Activated CD4-positive, alpha-beta T cell treated with anti-CD3 and anti-CD28 coated beads, Interleukin-2, amount 10 ng/mL, durations not matched to agents 7 days and 5 days (primary cell): Measurements from ENCODE around the gene LIME1. TPM values are rescaled to one million over a fixed set of nuclear protein-coding genes. Genes with fewer than 3 reads are reported as not detected.

Source experiments
- CTCF ChIA-PET: fragments of 350-600 bp; sonication (Branson Sonifier 250); formaldehyde crosslinking; loops from one replicate; lab custom pipeline; 2021; ENCODE audit warnings: antibody characterized with exemption; lab: Charles Lee
- POLR2A ChIA-PET: fragments of 350-600 bp; sonication (Branson Sonifier 250); formaldehyde crosslinking; loops from one replicate; lab custom pipeline; 2021; ENCODE audit warnings: antibody characterized with exemption; lab: Charles Lee
- DNase-seq: peaks from one replicate; pipeline ENCODE4 v3.0.0-alpha.2; 2020
- H3K27ac Mint-ChIP-seq: one replicate; pipeline ENCODE4 v1.8.0; 2021; ENCODE audit warnings: mild to moderate bottlenecking, moderate library complexity, mixed read lengths
- H3K27me3 Mint-ChIP-seq: one replicate; pipeline ENCODE4 v1.8.0; 2021; ENCODE audit warnings: mixed read lengths
- H3K36me3 Mint-ChIP-seq: one replicate; pipeline ENCODE4 v1.8.0; 2021; ENCODE audit warnings: low read depth, mixed read lengths
- H3K4me1 Mint-ChIP-seq: one replicate; pipeline ENCODE4 v1.8.0; 2021; ENCODE audit warnings: mixed read lengths
- H3K4me3 Mint-ChIP-seq: one replicate; pipeline ENCODE4 v1.8.0; 2021; ENCODE audit warnings: mild to moderate bottlenecking, moderate library complexity, mixed read lengths
- H3K9me3 Mint-ChIP-seq: one replicate; pipeline ENCODE4 v1.8.0; 2021; ENCODE audit warnings: mixed read lengths
- total RNA-seq, 2 experiments: library from RNA; stranded (reverse); gene quantifications; one replicate each; pipeline ENCODE4 v1.2.3, GENCODE V29; 2021

The LIME1 gene
- total RNA-seq, 2 experiments from 2014 or later: 253 to 302 TPM

GRCh38 chr20:63745961-63746731, 9.7 kb downstream of the LIME1 start:
- CTCF ChIA-PET: interaction anchor here (1.0 to 1.4 kb wide), 2 partner anchors 38 to 39 kb away, joined by 3 read pairs; partner anchors contain the start of genes ARFRP1 and ZGPAT
- Mint-ChIP-seq H3K4me3 (no peak overlapping the region), H3K36me3 (peaks cover 6% of the 10 kb centered on the region), H3K9me3 (no peaks in the 10 kb centered on the region), H3K4me1 (peaks cover 18% of the 10 kb centered on the region), H3K27me3 (no peaks in the 10 kb centered on the region), H3K27ac (no peak overlapping the region)
- DNase-seq: no peak
- POLR2A ChIA-PET: no interaction called here

GRCh38 chr20:63746751-63747315, 10.4 kb downstream of the LIME1 start:
- no peak overlapping the region for H3K4me3 Mint-ChIP-seq
- DNase-seq: no peak
- no peaks in the 10 kb centered on the region for H3K27me3 Mint-ChIP-seq
- POLR2A ChIA-PET: no interaction called here
- no peaks in the 10 kb centered on the region for H3K9me3 Mint-ChIP-seq
- peaks cover 21% of the 10 kb centered on the region for H3K4me1 Mint-ChIP-seq
- CTCF ChIA-PET: interaction anchor here (1.4 kb wide), 1 partner anchor 39 kb away, joined by 3 read pairs; the partner anchor contains the start of genes ARFRP1 and ZGPAT
- peaks cover 6% of the 10 kb centered on the region for H3K36me3 Mint-ChIP-seq
- no peak overlapping the region for H3K27ac Mint-ChIP-seq

- CTCF ChIA-PET: interaction anchor here (1.4 to 5.6 kb wide), 2 partner anchors 10 to 40 kb away, joined by 3 to 27 read pairs; partner anchors contain the start of genes ARFRP1, LIME1 and ZGPAT
- no peak overlapping the region for H3K4me3 Mint-ChIP-seq
- H3K36me3 Mint-ChIP-seq: peaks cover 6% of the 10 kb centered on the region
- no peaks in the 10 kb centered on the region for H3K27me3 Mint-ChIP-seq
- POLR2A ChIA-PET: no interaction called here
- DNase-seq: no peak
- peaks cover 24% of the 10 kb centered on the region for H3K4me1 Mint-ChIP-seq
- H3K9me3 Mint-ChIP-seq: no peaks in the 10 kb centered on the region
- H3K27ac Mint-ChIP-seq: no peak overlapping the region
Observed at GRCh38 chr20:63747622-63748069, 11.2 kb downstream of the LIME1 start.

GRCh38 chr20:63748070-63748933, 11.8 kb downstream of the LIME1 start:
- no peak for DNase-seq
- H3K27ac Mint-ChIP-seq: peak overlapping the region; percentile 69
- no peak overlapping the region for H3K4me3 Mint-ChIP-seq
- no peaks in the 10 kb centered on the region for H3K9me3 Mint-ChIP-seq
- no peaks in the 10 kb centered on the region for H3K27me3 Mint-ChIP-seq
- H3K4me1 Mint-ChIP-seq: peaks cover 24% of the 10 kb centered on the region
- POLR2A ChIA-PET: no interaction called here
- peaks cover 4% of the 10 kb centered on the region for H3K36me3 Mint-ChIP-seq
- CTCF ChIA-PET: interaction anchor here (5.6 kb wide), 1 partner anchor 11 kb away, joined by 27 read pairs; the partner anchor contains the start of gene LIME1

- DNase-seq: no peak
- Mint-ChIP-seq H3K27ac (peak overlapping the region; percentile 69), H3K9me3 (no peaks in the 10 kb centered on the region), H3K4me1 (peaks cover 24% of the 10 kb centered on the region), H3K27me3 (no peaks in the 10 kb centered on the region), H3K4me3 (no peak overlapping the region), H3K36me3 (peaks cover under 1% of the 10 kb centered on the region)
- POLR2A ChIA-PET: no interaction called here
- CTCF ChIA-PET: interaction anchor here (5.6 kb wide), 1 partner anchor 12 kb away, joined by 27 read pairs; the partner anchor contains the start of gene LIME1
Observed at GRCh38 chr20:63748934-63749270, 12.4 kb downstream of the LIME1 start.

GRCh38 chr20:63749597-63750508, 13.4 kb downstream of the LIME1 start:
- ChIA-PET POLR2A (no interaction called here), CTCF (interaction anchor here (0.6 to 5.6 kb wide), 5 partner anchors 13 to 108 kb away, joined by 3 to 27 read pairs (median 3); partner anchors contain the start of genes ARFRP1, LIME1 and ZGPAT)
- peak overlapping the region; percentile 97 for H3K27ac Mint-ChIP-seq
- DNase-seq: no peak
- peaks cover 26% of the 10 kb centered on the region for H3K4me1 Mint-ChIP-seq
- H3K9me3 Mint-ChIP-seq: no peaks in the 10 kb centered on the region
- peaks cover 2% of the 10 kb centered on the region for H3K27me3 Mint-ChIP-seq
- no peaks in the 10 kb centered on the region for H3K36me3 Mint-ChIP-seq
- no peak overlapping the region for H3K4me3 Mint-ChIP-seq

GRCh38 chr20:63750807-63751470, 14.5 kb downstream of the LIME1 start:
- no peaks in the 10 kb centered on the region for H3K36me3 Mint-ChIP-seq

GRCh38 chr20:63751471-63752271, 15.2 kb downstream of the LIME1 start:
- ChIA-PET POLR2A (no interaction called here), CTCF (interaction anchor here (1.1 to 5.6 kb wide), 2 partner anchors 14 to 35 kb away, joined by 4 to 27 read pairs; partner anchors contain the start of gene LIME1)
- Mint-ChIP-seq H3K27ac (peak overlapping the region; percentile 97), H3K4me1 (peaks cover 36% of the 10 kb centered on the region), H3K27me3 (peaks cover 2% of the 10 kb centered on the region), H3K4me3 (peak overlapping the region; percentile 64), H3K9me3 (no peaks in the 10 kb centered on the region), H3K36me3 (no peaks in the 10 kb centered on the region)
- DNase-seq: peak; percentile 50

More at GRCh38 chr20:63750807-63751470, 14.5 kb downstream of the LIME1 start:
- CTCF ChIA-PET: interaction anchor here (0.6 to 5.6 kb wide), 6 partner anchors 10 to 43 kb away, joined by 3 to 27 read pairs (median 4); partner anchors contain the start of genes ARFRP1, LIME1 and ZGPAT
- Mint-ChIP-seq H3K27me3 (peaks cover 2% of the 10 kb centered on the region), H3K4me3 (peak overlapping the region; percentile 64), H3K27ac (peak overlapping the region; percentile 97), H3K9me3 (no peaks in the 10 kb centered on the region), H3K4me1 (peaks cover 28% of the 10 kb centered on the region)
- POLR2A ChIA-PET: no interaction called here
- DNase-seq: peak; percentile 77

GRCh38 chr20:63752411-63753101, 16.1 kb downstream of the LIME1 start:
- CTCF ChIA-PET: interaction anchor here (1.6 to 5.6 kb wide), 2 partner anchors 15 to 215 kb away, joined by 3 to 27 read pairs; partner anchors contain the start of genes LIME1 and PTK6
- Mint-ChIP-seq H3K27ac (no peak overlapping the region), H3K4me3 (no peak overlapping the region), H3K9me3 (no peaks in the 10 kb centered on the region), H3K4me1 (peaks cover 43% of the 10 kb centered on the region), H3K36me3 (no peaks in the 10 kb centered on the region), H3K27me3 (peaks cover 2% of the 10 kb centered on the region)
- POLR2A ChIA-PET: no interaction called here
- no peak for DNase-seq

- Mint-ChIP-seq H3K27ac (no peak overlapping the region), H3K36me3 (no peaks in the 10 kb centered on the region), H3K4me3 (no peak overlapping the region), H3K9me3 (no peaks in the 10 kb centered on the region), H3K4me1 (peaks cover 43% of the 10 kb centered on the region), H3K27me3 (peaks cover 2% of the 10 kb centered on the region)
- CTCF ChIA-PET: interaction anchor here (1.6 to 5.6 kb wide), 2 partner anchors 16 to 216 kb away, joined by 3 to 27 read pairs; partner anchors contain the start of genes LIME1 and PTK6
- DNase-seq: no peak
- POLR2A ChIA-PET: no interaction called here
Observed at GRCh38 chr20:63753381-63753780, 16.9 kb downstream of the LIME1 start.
